ENCODE measurements around the gene SNRNP70.

SNRNP70 gene

DNA sequence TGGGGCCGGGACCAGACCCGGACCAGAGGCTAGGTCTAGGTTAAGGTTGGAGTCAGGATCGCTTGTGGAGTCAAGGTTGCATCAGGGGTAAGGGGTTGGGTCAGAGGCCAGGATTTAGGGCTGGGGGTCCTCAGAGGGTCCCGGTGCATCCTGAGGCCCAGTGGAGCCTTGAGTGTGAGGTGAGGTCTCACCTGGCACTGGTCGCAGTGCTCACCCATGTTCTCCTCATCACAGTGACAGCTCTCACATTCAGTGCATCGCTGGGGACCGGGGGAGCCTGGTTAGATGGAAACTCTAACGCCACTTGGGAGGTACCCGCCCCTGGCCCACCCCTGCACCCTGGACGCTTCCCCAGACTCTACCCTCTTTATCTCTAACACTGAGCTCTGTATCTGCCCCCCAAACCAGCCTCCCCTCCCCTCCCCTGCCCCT, 66.9 kb downstream of the SNRNP70 start:
- TF ChIP-seq ZFP3 (CRISPR knock-in tag; IDR thresholded peaks at IDR 0.05) = no peak
- TF ChIP-seq, protein P1, sequence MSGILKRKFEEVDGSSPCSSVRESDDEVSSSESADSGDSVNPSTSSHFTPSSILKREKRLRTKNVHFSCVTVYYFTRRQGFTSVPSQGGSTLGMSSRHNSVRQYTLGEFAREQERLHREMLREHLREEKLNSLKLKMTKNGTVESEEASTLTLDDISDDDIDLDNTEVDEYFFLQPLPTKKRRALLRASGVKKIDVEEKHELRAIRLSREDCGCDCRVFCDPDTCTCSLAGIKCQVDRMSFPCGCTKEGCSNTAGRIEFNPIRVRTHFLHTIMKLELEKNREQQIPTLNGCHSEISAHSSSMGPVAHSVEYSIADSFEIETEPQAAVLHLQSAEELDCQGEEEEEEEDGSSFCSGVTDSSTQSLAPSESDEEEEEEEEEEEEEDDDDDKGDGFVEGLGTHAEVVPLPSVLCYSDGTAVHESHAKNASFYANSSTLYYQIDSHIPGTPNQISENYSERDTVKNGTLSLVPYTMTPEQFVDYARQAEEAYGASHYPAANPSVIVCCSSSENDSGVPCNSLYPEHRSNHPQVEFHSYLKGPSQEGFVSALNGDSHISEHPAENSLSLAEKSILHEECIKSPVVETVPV (CRISPR knock-in tag; IDR thresholded peaks at IDR 0.05) = no peak
- TF ChIP-seq PPARA (CRISPR knock-in tag; IDR thresholded peaks at IDR 0.05; ENCODE audit: borderline replicate concordance) = no peak
- no peak for ATAC-seq

DNA sequence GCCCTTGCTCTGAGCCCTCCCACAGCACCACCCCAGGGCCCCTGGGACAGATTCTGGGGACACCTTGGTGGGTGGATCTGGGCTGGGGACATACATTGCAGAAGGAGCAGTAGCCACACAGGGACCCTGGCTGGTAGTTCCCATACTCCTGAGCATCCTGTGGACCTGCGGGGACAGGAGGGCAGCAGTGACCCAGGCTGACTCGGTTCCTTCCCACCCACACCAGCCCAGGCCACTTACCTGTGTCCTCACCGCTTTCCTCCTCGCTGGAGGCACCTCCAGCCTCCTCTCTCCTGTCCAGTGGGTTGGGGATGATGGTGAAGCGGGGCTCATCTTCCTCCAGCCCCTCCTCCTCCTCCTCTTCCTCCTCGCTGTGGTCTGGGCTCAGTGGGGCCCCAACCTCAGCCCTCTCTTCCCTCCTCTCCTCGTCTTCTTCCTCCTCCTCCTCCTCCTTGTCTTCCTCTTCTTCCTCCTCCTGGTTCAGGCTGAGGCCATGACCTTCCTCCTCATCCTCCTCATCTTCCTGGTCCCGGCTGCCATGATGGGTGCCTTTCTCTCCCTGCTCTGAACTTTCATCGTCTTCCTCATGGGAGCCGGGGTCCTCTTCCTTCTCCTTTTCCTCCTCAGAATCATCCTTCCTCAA, 68.0 kb downstream of the SNRNP70 start:
- no peak for TF ChIP-seq PPARA (CRISPR knock-in tag; IDR thresholded peaks at IDR 0.05; ENCODE audit: borderline replicate concordance)
- no peak for TF ChIP-seq ISL1 (CRISPR knock-in tag; IDR thresholded peaks at IDR 0.05)
- no peak for TF ChIP-seq OSR1 (CRISPR knock-in tag; IDR thresholded peaks at IDR 0.05)
- no peak for TF ChIP-seq TOX (CRISPR knock-in tag; IDR thresholded peaks at IDR 0.05; ENCODE audit: borderline replicate concordance)
- TF ChIP-seq, protein P2, sequence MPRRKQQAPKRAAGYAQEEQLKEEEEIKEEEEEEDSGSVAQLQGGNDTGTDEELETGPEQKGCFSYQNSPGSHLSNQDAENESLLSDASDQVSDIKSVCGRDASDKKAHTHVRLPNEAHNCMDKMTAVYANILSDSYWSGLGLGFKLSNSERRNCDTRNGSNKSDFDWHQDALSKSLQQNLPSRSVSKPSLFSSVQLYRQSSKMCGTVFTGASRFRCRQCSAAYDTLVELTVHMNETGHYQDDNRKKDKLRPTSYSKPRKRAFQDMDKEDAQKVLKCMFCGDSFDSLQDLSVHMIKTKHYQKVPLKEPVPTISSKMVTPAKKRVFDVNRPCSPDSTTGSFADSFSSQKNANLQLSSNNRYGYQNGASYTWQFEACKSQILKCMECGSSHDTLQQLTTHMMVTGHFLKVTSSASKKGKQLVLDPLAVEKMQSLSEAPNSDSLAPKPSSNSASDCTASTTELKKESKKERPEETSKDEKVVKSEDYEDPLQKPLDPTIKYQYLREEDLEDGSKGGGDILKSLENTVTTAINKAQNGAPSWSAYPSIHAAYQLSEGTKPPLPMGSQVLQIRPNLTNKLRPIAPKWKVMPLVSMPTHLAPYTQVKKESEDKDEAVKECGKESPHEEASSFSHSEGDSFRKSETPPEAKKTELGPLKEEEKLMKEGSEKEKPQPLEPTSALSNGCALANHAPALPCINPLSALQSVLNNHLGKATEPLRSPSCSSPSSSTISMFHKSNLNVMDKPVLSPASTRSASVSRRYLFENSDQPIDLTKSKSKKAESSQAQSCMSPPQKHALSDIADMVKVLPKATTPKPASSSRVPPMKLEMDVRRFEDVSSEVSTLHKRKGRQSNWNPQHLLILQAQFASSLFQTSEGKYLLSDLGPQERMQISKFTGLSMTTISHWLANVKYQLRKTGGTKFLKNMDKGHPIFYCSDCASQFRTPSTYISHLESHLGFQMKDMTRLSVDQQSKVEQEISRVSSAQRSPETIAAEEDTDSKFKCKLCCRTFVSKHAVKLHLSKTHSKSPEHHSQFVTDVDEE (CRISPR knock-in tag; IDR thresholded peaks at IDR 0.05) = no peak
- TF ChIP-seq BACH2 (CRISPR knock-in tag; IDR thresholded peaks at IDR 0.05; ENCODE audit: borderline replicate concordance) = no peak
- TF ChIP-seq ESRRG (CRISPR knock-in tag; IDR thresholded peaks at IDR 0.05) = no peak
- no peak for TF ChIP-seq ZFP3 (CRISPR knock-in tag; IDR thresholded peaks at IDR 0.05)
- TF ChIP-seq ZC3H10 (CRISPR knock-in tag; IDR thresholded peaks at IDR 0.05) = no peak
- TF ChIP-seq GLIS3 (CRISPR knock-in tag; IDR thresholded peaks at IDR 0.05) = no peak
- no peak for TF ChIP-seq ZNF565 (CRISPR knock-in tag; conservative IDR thresholded peaks at IDR 0.05; ENCODE audit: low read depth)
- no peak for TF ChIP-seq RARB (CRISPR knock-in tag; IDR thresholded peaks at IDR 0.05)
- TF ChIP-seq ZNF8 (CRISPR knock-in tag; IDR thresholded peaks at IDR 0.05) = no peak
- no peak for ATAC-seq

DNA sequence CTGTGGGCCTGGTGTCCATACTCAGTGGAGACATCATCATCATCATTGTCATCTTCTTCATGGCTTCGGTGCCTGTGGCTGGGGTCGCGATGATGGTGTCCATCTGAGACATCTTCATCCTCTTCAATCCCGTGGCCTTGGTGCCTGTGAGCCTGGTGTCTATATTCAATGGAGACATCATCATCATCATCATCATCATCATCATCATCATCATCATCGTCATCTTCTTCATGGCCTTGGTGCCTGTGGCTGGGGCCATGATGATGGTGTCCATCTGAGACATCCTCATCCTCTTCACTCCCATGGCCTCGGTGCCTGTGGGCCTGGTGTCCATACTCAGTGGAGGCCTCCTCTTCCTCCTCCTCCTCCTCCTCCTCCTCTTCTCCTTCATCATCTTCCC, 69.0 kb downstream of the SNRNP70 start:
- no peak for ATAC-seq
- TF ChIP-seq ZNF8 (CRISPR knock-in tag; IDR thresholded peaks at IDR 0.05) (no peak), ISL1 (CRISPR knock-in tag; IDR thresholded peaks at IDR 0.05) (no peak), RARB (CRISPR knock-in tag; IDR thresholded peaks at IDR 0.05) (no peak)

DNA sequence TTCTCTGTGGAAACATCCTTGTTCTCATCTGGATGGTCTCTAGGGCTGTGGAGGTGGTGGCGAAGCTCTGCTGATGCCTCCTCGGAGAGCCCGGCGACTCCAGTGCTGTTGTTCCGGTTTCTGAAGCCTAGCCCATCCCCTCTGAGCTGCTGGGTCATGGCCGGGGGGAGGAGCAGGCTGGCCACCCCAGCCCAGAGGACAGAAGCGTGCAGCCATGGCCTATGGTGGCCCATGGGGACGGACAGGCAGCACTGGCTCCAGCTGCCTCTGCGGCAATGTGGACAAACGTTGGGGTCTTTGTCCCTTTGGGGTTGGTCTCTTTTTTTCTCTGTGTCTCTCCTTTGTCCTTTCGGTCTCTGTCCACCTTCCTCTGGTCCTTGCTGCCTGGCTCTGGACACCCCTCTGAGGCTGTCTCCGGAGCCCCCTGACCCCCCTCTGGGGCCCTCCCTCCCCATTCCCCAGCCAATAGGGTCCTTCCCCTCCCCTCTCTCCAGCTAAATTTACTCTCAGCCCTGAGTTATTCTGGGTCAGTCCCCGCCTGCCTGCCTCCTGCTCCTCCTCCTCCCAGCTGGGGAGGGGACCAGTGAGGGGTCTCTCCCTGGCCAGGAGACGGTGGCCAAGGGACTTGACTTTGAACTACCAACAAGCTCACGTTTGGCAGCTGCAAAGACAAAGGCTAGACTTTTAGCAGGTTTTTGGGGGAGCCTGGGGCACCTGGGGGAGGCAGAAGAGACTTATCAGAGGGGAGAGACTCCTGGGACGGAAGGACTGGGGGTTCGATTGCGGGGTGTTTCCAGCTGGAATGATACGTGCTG, 70.0 kb downstream of the SNRNP70 start, which contains the start of gene HRC:
HRC (minus strand) TSS at position 392 of the 815 bp plus-strand sequence; CDS start at position 233, 159 bp downstream.
- TF ChIP-seq, protein P1 (CRISPR knock-in tag; IDR thresholded peaks at IDR 0.05) = no peak
- no peak for TF ChIP-seq ZNF70 (CRISPR knock-in tag; IDR thresholded peaks at IDR 0.05)
- TF ChIP-seq BACH2 (CRISPR knock-in tag; IDR thresholded peaks at IDR 0.05; ENCODE audit: borderline replicate concordance) = no peak
- TF ChIP-seq, protein P3, sequence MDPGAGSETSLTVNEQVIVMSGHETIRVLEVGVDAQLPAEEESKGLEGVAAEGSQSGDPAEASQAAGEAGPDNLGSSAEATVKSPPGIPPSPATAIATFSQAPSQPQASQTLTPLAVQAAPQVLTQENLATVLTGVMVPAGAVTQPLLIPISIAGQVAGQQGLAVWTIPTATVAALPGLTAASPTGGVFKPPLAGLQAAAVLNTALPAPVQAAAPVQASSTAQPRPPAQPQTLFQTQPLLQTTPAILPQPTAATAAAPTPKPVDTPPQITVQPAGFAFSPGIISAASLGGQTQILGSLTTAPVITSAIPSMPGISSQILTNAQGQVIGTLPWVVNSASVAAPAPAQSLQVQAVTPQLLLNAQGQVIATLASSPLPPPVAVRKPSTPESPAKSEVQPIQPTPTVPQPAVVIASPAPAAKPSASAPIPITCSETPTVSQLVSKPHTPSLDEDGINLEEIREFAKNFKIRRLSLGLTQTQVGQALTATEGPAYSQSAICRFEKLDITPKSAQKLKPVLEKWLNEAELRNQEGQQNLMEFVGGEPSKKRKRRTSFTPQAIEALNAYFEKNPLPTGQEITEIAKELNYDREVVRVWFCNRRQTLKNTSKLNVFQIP (CRISPR knock-in tag; IDR thresholded peaks at IDR 0.05; ENCODE audit: borderline replicate concordance, low read depth) = no peak

DNA sequence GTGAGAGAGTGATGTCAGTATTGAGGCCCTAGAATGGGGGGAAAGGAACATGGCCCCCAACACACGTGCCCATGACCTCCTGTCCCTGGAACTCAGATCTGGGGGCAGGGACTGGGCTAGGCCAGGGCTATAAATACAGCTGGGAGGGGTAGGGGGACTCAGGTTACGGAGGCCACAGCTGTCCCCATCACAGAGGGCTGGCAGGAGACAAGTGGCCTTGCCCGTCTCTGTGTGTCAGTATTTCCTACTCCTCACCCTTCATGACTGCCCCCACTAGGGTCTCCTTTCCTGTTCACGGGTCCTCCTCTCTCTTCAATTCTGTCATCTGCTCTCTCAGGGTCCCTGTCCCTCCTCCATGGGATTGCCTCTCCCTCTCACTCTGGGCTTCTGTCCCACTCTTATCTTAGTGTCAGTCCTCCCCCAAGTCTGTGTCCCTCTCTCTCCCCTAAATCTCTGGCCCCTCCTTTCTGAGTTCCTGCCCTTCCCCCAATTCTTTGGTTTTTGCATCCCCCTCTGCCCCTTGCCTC, 70.6 kb downstream of the SNRNP70 start:
- ATAC-seq = no peak
- TF ChIP-seq ISL1 (CRISPR knock-in tag; IDR thresholded peaks at IDR 0.05) (no peak), BACH2 (CRISPR knock-in tag; IDR thresholded peaks at IDR 0.05; ENCODE audit: borderline replicate concordance) (no peak), OSR1 (CRISPR knock-in tag; IDR thresholded peaks at IDR 0.05) (no peak), ZFP3 (CRISPR knock-in tag; IDR thresholded peaks at IDR 0.05) (no peak), ESRRG (CRISPR knock-in tag; IDR thresholded peaks at IDR 0.05) (no peak), TOX (CRISPR knock-in tag; IDR thresholded peaks at IDR 0.05; ENCODE audit: borderline replicate concordance) (no peak), RARB (CRISPR knock-in tag; IDR thresholded peaks at IDR 0.05) (no peak)
- TF ChIP-seq, protein P1 (CRISPR knock-in tag; IDR thresholded peaks at IDR 0.05) = no peak
- TF ChIP-seq, protein P4, sequence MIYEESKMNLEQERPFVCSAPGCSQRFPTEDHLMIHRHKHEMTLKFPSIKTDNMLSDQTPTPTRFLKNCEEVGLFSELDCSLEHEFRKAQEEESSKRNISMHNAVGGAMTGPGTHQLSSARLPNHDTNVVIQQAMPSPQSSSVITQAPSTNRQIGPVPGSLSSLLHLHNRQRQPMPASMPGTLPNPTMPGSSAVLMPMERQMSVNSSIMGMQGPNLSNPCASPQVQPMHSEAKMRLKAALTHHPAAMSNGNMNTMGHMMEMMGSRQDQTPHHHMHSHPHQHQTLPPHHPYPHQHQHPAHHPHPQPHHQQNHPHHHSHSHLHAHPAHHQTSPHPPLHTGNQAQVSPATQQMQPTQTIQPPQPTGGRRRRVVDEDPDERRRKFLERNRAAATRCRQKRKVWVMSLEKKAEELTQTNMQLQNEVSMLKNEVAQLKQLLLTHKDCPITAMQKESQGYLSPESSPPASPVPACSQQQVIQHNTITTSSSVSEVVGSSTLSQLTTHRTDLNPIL (CRISPR knock-in tag; IDR thresholded peaks at IDR 0.05; ENCODE audit: low read depth) = no peak
- TF ChIP-seq, protein P5, sequence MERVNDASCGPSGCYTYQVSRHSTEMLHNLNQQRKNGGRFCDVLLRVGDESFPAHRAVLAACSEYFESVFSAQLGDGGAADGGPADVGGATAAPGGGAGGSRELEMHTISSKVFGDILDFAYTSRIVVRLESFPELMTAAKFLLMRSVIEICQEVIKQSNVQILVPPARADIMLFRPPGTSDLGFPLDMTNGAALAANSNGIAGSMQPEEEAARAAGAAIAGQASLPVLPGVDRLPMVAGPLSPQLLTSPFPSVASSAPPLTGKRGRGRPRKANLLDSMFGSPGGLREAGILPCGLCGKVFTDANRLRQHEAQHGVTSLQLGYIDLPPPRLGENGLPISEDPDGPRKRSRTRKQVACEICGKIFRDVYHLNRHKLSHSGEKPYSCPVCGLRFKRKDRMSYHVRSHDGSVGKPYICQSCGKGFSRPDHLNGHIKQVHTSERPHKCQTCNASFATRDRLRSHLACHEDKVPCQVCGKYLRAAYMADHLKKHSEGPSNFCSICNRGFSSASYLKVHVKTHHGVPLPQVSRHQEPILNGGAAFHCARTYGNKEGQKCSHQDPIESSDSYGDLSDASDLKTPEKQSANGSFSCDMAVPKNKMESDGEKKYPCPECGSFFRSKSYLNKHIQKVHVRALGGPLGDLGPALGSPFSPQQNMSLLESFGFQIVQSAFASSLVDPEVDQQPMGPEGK (CRISPR knock-in tag; IDR thresholded peaks at IDR 0.05; ENCODE audit: borderline replicate concordance) = no peak

More for the DNA sequence above, 70.0 kb downstream of the SNRNP70 start, which contains the start of gene HRC:
- no peak for ATAC-seq

Data from SK-N-SH treated with all-trans-retinoic acid at 6 μM for 48 hours (cell line).